ENCODE data around the gene ZBTB17. TPM values are rescaled to one million over a fixed set of nuclear protein-coding genes. Genes with fewer than 3 reads are reported as not detected.
"Not testable (repeated sequence)": the region's sequence is repeated elsewhere in the genome, so short reads cannot be mapped to it uniquely, and the experiment has no call there.

The ZBTB17 gene
- total and polyA plus RNA-seq, 2 of the 4 experiments (the other 2 are of a cell fraction): 26.3 to 58.2 TPM

GRCh38 chr1:15981679-15982078 lies 5.8 kb upstream of the ZBTB17 start:
- Histone ChIP-seq H2AFZ (replicated peaks; ENCODE audit: low read length, poor library complexity) (no peak overlapping the region), H3K18ac (ENCODE audit: low read depth, low read length) (no peak overlapping the region), H2BK15ac (ENCODE audit: low read depth, low read length) (no peak overlapping the region), H3K4me1 (ENCODE audit: control insufficient read depth, insufficient read depth, low read length) (no peaks in the 10 kb centered on the region), H4K91ac (ENCODE audit: insufficient read depth, low read depth, low read length) (no peak overlapping the region), H3K9ac (ENCODE audit: low read depth, low read length) (no peak overlapping the region), H4K5ac (ENCODE audit: low read depth, low read length) (no peak overlapping the region), H2AK5ac (ENCODE audit: low read depth, low read length) (no peak overlapping the region), H3K14ac (replicated peaks; ENCODE audit: low read depth, low read length) (no peak overlapping the region), H3K23ac (ENCODE audit: low read depth, low read length) (no peak overlapping the region), H4K8ac (ENCODE audit: low read depth in 2 of 2, low read length in 2 of 2) (no peak overlapping the region), H3K4ac (ENCODE audit: low read depth, low read length) (no peak overlapping the region), H3K36me3 (ENCODE audit: control insufficient read depth, insufficient read depth, low read length) (no peaks in the 10 kb centered on the region), H3K27me3 (ENCODE audit: control insufficient read depth, insufficient read depth, low read length) (no peaks in the 10 kb centered on the region), H3K79me1 (ENCODE audit: low read depth in 1 of 2, low read length in 2 of 2) (no peaks in the 10 kb centered on the region), H3K9me1 (ENCODE audit: insufficient read depth, low read length) (no peaks in the 10 kb centered on the region), H2BK120ac (ENCODE audit: low read depth, low read length) (no peak overlapping the region), H3K4me2 (ENCODE audit: low read depth, low read length) (no peak overlapping the region), H2BK20ac (ENCODE audit: low read depth, low read length) (no peak overlapping the region), H4K20me1 (ENCODE audit: insufficient read depth, low read length) (no peaks in the 10 kb centered on the region), H3K9me3 (ENCODE audit: control insufficient read depth, insufficient read depth, low read length) (no peaks in the 10 kb centered on the region), H3K56ac (ENCODE audit: extremely low read depth, insufficient read depth, low read length) (no peak overlapping the region), H2BK5ac (ENCODE audit: low read depth, low read length, poor library complexity, severe bottlenecking) (no peak overlapping the region), H2AK9ac (replicated peaks; ENCODE audit: low read depth, low read length, poor library complexity) (no peak overlapping the region), H3K4me3 (ENCODE audit: insufficient read depth, low read depth, low read length) (no peak overlapping the region), H3K27ac (ENCODE audit: insufficient read depth, low read length) (no peak overlapping the region)
- DNase-seq: no peak
- no TSS peak for BruUV-seq (replicated peaks)
- CTCF ChIA-PET: no interaction called here
- intact Hi-C loops (cut with micrococcal nuclease): no loop called here
- TF ChIP-seq MAZ (IDR thresholded peaks at IDR 0.05; ENCODE audit: borderline replicate concordance, low read depth, low read length): no peak
- TF ChIP-seq MXI1 (IDR thresholded peaks at IDR 0.05; ENCODE audit: borderline replicate concordance, low read depth, low read length): no peak
- TF ChIP-seq USF2 (IDR thresholded peaks at IDR 0.05; ENCODE audit: low read depth, low read length): no peak
- dilution Hi-C loops (cut with HindIII; ENCODE audit: low sequenced_read_pairs, unreplicated experiment): no loop called here
- no CpG with 5 or more reads among the region's 3 CpGs for WGBS, 2 experiments (ENCODE audit: extremely low coverage in 2 of 2, insufficient read length in 1 of 2)
- in situ Hi-C loops (cut with MboI; ENCODE audit: low sequenced_read_pairs): no loop called here
- POLR2A ChIA-PET (ENCODE audit: unreplicated experiment): no interaction called here
- ATAC-seq (ENCODE audit: low read depth): no peak

GRCh38 chr1:15977947-15978346 lies 2.0 kb upstream of the ZBTB17 start:
- whole genome bisulfite sequencing, 2 experiments (ENCODE audit: extremely low coverage in 2 of 2, insufficient read length in 1 of 2): no CpG with 5 or more reads among the region's 4 CpGs
- H4K5ac ChIP-seq (ENCODE audit: low read depth, low read length); H2BK5ac ChIP-seq (ENCODE audit: low read depth, low read length, poor library complexity, severe bottlenecking); H3K4me3 ChIP-seq (ENCODE audit: insufficient read depth, low read depth, low read length); H3K36me3 ChIP-seq (ENCODE audit: control insufficient read depth, insufficient read depth, low read length); in situ Hi-C loops (cut with MboI; ENCODE audit: low sequenced_read_pairs); H2AK9ac ChIP-seq (replicated peaks; ENCODE audit: low read depth, low read length, poor library complexity); H3K27me3 ChIP-seq (ENCODE audit: control insufficient read depth, insufficient read depth, low read length); intact Hi-C loops (cut with micrococcal nuclease); BruUV-seq (replicated peaks); DNase-seq; H3K4ac ChIP-seq (ENCODE audit: low read depth, low read length); H2BK120ac ChIP-seq (ENCODE audit: low read depth, low read length); CTCF ChIA-PET; POLR2A ChIA-PET (ENCODE audit: unreplicated experiment); H3K9me1 ChIP-seq (ENCODE audit: insufficient read depth, low read length); H3K14ac ChIP-seq (replicated peaks; ENCODE audit: low read depth, low read length); H3K4me1 ChIP-seq (ENCODE audit: control insufficient read depth, insufficient read depth, low read length); H3K18ac ChIP-seq (ENCODE audit: low read depth, low read length); dilution Hi-C loops (cut with HindIII; ENCODE audit: low sequenced_read_pairs, unreplicated experiment); H4K8ac ChIP-seq (ENCODE audit: low read depth in 2 of 2, low read length in 2 of 2); H2BK15ac ChIP-seq (ENCODE audit: low read depth, low read length); H2AK5ac ChIP-seq (ENCODE audit: low read depth, low read length); H3K4me2 ChIP-seq (ENCODE audit: low read depth, low read length); H4K91ac ChIP-seq (ENCODE audit: insufficient read depth, low read depth, low read length); H3K23ac ChIP-seq (ENCODE audit: low read depth, low read length); H3K27ac ChIP-seq (ENCODE audit: insufficient read depth, low read length); ATAC-seq (ENCODE audit: low read depth); H2AFZ ChIP-seq (replicated peaks; ENCODE audit: low read length, poor library complexity); H2BK20ac ChIP-seq (ENCODE audit: low read depth, low read length); H3K56ac ChIP-seq (ENCODE audit: extremely low read depth, insufficient read depth, low read length); H3K9me3 ChIP-seq (ENCODE audit: control insufficient read depth, insufficient read depth, low read length); H3K9ac ChIP-seq (ENCODE audit: low read depth, low read length): not testable (repeated sequence)
- H3K79me1 ChIP-seq (ENCODE audit: low read depth in 1 of 2, low read length in 2 of 2): peaks cover 11 to 25% of the 10 kb centered on the region in 2 experiments; a peak in 3 of 4 replicates
- H4K20me1 ChIP-seq (ENCODE audit: insufficient read depth, low read length): peaks cover 17% of the 10 kb centered on the region
